OCI-LY1 (cell line): ENCODE measurements around the gene PARVG.

ENCODE experiments used
- H2AFZ ChIP-seq: fragments of 200-600 bp; sonication (generic), shearing (Covaris generic); 2 replicates; pipeline ENCODE4 v1.6.0; 2014; ENCODE audit warnings: antibody characterized with exemption, mild to moderate bottlenecking, low read length
- H3F3A ChIP-seq: fragments of 200-600 bp; sonication (generic), shearing (Covaris generic); 2 replicates; pipeline ENCODE4 v1.6.0; 2014; ENCODE audit warnings: mild to moderate bottlenecking, antibody characterized with exemption, low read length, moderate library complexity; ENCODE audit not compliant: insufficient read depth
- H3K27ac ChIP-seq: fragments of 200-600 bp; sonication (generic); 2 replicates; pipeline ENCODE4 v1.5.1; 2014; ENCODE audit warnings: low read length, mixed run types, mild to moderate bottlenecking, low read depth; ENCODE audit not compliant: poor library complexity, severe bottlenecking
- H3K27me3 ChIP-seq: fragments of 200-600 bp; sonication (generic); 2 replicates; pipeline ENCODE4 v1.6.0; 2014; ENCODE audit warnings: antibody characterized with exemption, mild to moderate bottlenecking, low read length, moderate library complexity; ENCODE audit not compliant: insufficient read depth
- H3K36me3 ChIP-seq: fragments of 200-600 bp; sonication (generic); 2 replicates; pipeline ENCODE4 v1.6.1; 2014; ENCODE audit warnings: mild to moderate bottlenecking, antibody characterized with exemption, low read length, moderate library complexity, mixed read lengths; ENCODE audit not compliant: insufficient read depth
- H3K4me1 ChIP-seq: fragments of 200-600 bp; sonication (generic); 2 replicates; pipeline ENCODE4 v1.5.1; 2014; ENCODE audit warnings: mild to moderate bottlenecking, low read length, moderate library complexity; ENCODE audit not compliant: insufficient read depth, severe bottlenecking
- H3K4me2 ChIP-seq: fragments of 200-600 bp; sonication (generic), shearing (Covaris generic); 2 replicates; pipeline ENCODE4 v1.6.1; 2014; ENCODE audit warnings: low read length
- H3K4me3 ChIP-seq: fragments of 200-600 bp; sonication (generic); 2 replicates; pipeline ENCODE4 v1.5.1; 2014; ENCODE audit warnings: low read length, low read depth, mild to moderate bottlenecking, mixed read lengths; ENCODE audit not compliant: poor library complexity, severe bottlenecking
- H3K79me2 ChIP-seq: fragments of 200-600 bp; shearing (Covaris generic); 2 replicates; pipeline ENCODE4 v1.6.1; 2016; ENCODE audit warnings: mixed run types, low read length, mixed read lengths; ENCODE audit not compliant: insufficient read depth
- H3K9ac ChIP-seq: fragments of 200-600 bp; sonication (generic), shearing (Covaris generic); 2 replicates; pipeline ENCODE4 v1.6.1; 2014; ENCODE audit warnings: mild to moderate bottlenecking, low read length, mixed read lengths
- H3K9me2 ChIP-seq: fragments of 200-600 bp; sonication (generic), shearing (Covaris generic); 2 replicates; pipeline ENCODE4 v1.6.1; 2014; ENCODE audit warnings: low read depth, mild to moderate bottlenecking, low read length, mixed read lengths
- H3K9me3 ChIP-seq: fragments of 200-600 bp; shearing (Covaris generic); 2 replicates; pipeline ENCODE4 v1.6.1; 2014; ENCODE audit warnings: low read length, mixed read lengths
- H4K20me1 ChIP-seq: fragments of 200-600 bp; sonication (generic), shearing (Covaris generic); 2 replicates; pipeline ENCODE4 v1.6.0; 2016; ENCODE audit warnings: mild to moderate bottlenecking, low read length; ENCODE audit not compliant: insufficient read depth
- CTCF ChIP-seq: fragments of 200-600 bp; sonication (generic), shearing (Covaris generic); IDR thresholded peaks from 2 replicates; pipeline ENCODE4 v1.5.1; 2017; ENCODE audit warnings: mild to moderate bottlenecking, antibody characterized with exemption, low read length, moderate library complexity, mixed read lengths
- EZH2 ChIP-seq: fragments of 200-600 bp; sonication (generic), shearing (Covaris generic); IDR thresholded peaks from 2 replicates; pipeline ENCODE4 v1.8.0; 2017; ENCODE audit warnings: borderline replicate concordance, mixed run types, mild to moderate bottlenecking, antibody characterized with exemption, low read length, moderate library complexity, mixed read lengths

Gene PARVG

GRCh38 chr22:44206330-44206645 is 25.6 kb downstream of the PARVG start:
- no peaks in the 10 kb centered on the region for H3K36me3 ChIP-seq
- no peak overlapping the region for H3K4me3 ChIP-seq
- H4K20me1 ChIP-seq: no peaks in the 10 kb centered on the region
- no peaks in the 10 kb centered on the region for H3K9me2 ChIP-seq
- no peak overlapping the region for H2AFZ ChIP-seq
- peaks cover 10% of the 10 kb centered on the region; the same call in 1 of the 2 replicates for H3K27me3 ChIP-seq
- no peaks in the 10 kb centered on the region for H3K4me1 ChIP-seq
- no peak overlapping the region for H3K4me2 ChIP-seq
- no peak overlapping the region for H3K27ac ChIP-seq
- H3F3A ChIP-seq: no peaks in the 10 kb centered on the region
- no peak overlapping the region for H3K9ac ChIP-seq
- no peaks in the 10 kb centered on the region for H3K9me3 ChIP-seq
- TF ChIP-seq EZH2: no peak
- H3K79me2 ChIP-seq: no peaks in the 10 kb centered on the region

- Histone ChIP-seq H3K27ac (no peak overlapping the region), H3F3A (no peaks in the 10 kb centered on the region), H3K9me3 (no peaks in the 10 kb centered on the region), H3K79me2 (no peaks in the 10 kb centered on the region), H3K9me2 (no peaks in the 10 kb centered on the region), H3K36me3 (no peaks in the 10 kb centered on the region), H2AFZ (no peak overlapping the region), H3K4me3 (no peak overlapping the region), H3K9ac (no peak overlapping the region), H4K20me1 (no peaks in the 10 kb centered on the region), H3K27me3 (peaks cover 9% of the 10 kb centered on the region; the same call in 1 of the 2 replicates), H3K4me2 (no peak overlapping the region), H3K4me1 (no peaks in the 10 kb centered on the region)
- TF ChIP-seq EZH2: no peak
- no peak for TF ChIP-seq CTCF
Observed at GRCh38 chr22:44206696-44207095, 26.0 kb downstream of the PARVG start.

- no peaks in the 10 kb centered on the region for H3K4me1 ChIP-seq
- H3K9ac ChIP-seq: no peak overlapping the region
- no peaks in the 10 kb centered on the region for H3K9me3 ChIP-seq
- no peaks in the 10 kb centered on the region for H3K9me2 ChIP-seq
- TF ChIP-seq EZH2 (no peak), CTCF (no peak)
- peaks cover 3% of the 10 kb centered on the region; the same call in 1 of the 2 replicates for H3K27me3 ChIP-seq
- no peak overlapping the region for H3K4me2 ChIP-seq
- H3F3A ChIP-seq: no peaks in the 10 kb centered on the region
- H3K36me3 ChIP-seq: no peaks in the 10 kb centered on the region
- H3K4me3 ChIP-seq: no peak overlapping the region
- H2AFZ ChIP-seq: no peak overlapping the region
- H4K20me1 ChIP-seq: no peaks in the 10 kb centered on the region
- no peak overlapping the region for H3K27ac ChIP-seq
- H3K79me2 ChIP-seq: no peaks in the 10 kb centered on the region
Observed at GRCh38 chr22:44207173-44207980, 26.7 kb downstream of the PARVG start.

- Histone ChIP-seq H3K79me2 (no peaks in the 10 kb centered on the region), H3K9me2 (no peaks in the 10 kb centered on the region), H3F3A (no peaks in the 10 kb centered on the region), H3K9me3 (no peaks in the 10 kb centered on the region), H3K9ac (no peak overlapping the region), H3K4me3 (no peak overlapping the region), H4K20me1 (no peaks in the 10 kb centered on the region), H2AFZ (no peak overlapping the region), H3K27me3 (no peaks in the 10 kb centered on the region; the same call in 1 of the 2 replicates), H3K4me2 (no peak overlapping the region), H3K4me1 (no peaks in the 10 kb centered on the region), H3K27ac (no peak overlapping the region), H3K36me3 (no peaks in the 10 kb centered on the region)
- TF ChIP-seq CTCF (no peak), EZH2 (no peak)
Observed at GRCh38 chr22:44207981-44208317, 27.2 kb downstream of the PARVG start.
